GM19397 (cell line): ENCODE results near the gene FAM171A2.

Experiments used
- ATAC-seq: cut with Tn5 transposase; IDR thresholded peaks from one replicate; pipeline ENCODE4 v1.9.1; 2021; ENCODE audit warnings: mild to moderate bottlenecking, moderate library complexity; ENCODE audit not compliant: unreplicated experiment

Gene FAM171A2

DNA sequence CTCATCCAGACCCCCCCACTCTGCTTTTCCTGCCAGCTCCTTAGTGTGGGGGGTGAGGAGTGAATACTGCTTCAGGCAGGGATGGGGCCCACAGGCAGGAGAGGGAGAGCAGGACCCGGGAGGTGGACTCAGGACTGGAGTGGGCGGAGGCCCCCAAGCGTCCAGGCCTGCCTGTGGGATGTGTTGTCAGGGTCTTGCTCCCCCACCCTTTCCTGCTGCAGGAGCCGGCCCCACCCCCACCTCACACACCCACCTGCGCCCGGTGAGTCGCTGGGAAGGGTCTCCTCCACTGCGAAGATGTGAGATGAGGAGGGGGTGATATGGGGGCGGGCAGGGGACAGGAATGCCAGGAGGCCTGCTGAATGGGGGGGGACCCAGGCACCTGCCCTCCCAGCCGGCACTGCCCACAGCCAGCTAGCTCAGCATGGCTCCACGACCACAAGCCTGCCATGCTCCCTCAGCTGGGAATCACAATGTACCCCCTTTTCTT lies 1.1 kb downstream of the FAM171A2 start:
- ATAC-seq: no peak

DNA sequence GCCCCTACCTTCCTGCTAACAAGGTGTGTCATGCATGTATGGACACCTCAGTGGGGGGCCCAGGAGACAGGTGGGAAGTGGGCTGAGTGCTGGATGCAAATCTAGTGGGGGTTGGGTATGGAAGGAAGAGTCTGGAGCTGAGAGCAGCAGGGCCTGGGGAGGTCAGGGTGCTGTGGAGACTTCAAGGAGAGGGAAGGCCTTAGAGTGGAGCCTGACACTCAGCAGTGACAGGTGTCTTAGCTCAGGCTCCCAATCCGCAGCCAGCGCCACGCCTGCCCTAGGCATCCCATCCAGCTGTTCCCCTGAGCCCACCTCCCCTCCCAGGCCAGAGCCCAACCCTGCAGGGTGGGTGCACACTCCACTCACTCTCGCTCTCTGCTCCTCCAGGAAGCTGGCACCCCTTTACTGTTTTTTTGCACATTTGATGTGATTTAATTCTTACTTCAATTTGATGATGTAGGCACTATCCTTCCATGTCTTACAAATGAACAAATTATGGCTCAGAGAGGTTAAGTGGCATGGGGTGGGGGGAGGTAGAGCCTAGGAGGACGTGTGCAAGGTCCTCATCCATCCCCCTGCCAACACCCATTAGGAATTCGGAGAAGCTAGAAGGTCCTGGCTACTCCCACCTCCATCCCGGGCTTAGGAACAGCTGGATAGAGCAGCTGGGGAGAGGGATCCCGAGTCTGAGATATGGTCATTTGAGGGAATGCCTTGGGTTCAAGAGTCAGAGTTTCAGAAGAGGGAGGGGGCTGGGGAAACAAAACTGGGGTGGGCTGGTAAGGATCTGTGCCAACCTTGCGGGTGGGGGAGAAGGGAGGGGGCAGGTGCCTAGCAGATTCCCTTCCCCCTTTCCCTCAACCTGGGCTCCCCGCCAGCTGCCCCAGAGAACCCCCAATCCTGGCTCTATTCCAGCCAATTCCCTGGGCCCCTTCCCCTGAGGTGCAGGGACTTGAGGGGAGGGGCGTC lies 2.1 kb downstream of the FAM171A2 start:
- ATAC-seq: no peak

DNA sequence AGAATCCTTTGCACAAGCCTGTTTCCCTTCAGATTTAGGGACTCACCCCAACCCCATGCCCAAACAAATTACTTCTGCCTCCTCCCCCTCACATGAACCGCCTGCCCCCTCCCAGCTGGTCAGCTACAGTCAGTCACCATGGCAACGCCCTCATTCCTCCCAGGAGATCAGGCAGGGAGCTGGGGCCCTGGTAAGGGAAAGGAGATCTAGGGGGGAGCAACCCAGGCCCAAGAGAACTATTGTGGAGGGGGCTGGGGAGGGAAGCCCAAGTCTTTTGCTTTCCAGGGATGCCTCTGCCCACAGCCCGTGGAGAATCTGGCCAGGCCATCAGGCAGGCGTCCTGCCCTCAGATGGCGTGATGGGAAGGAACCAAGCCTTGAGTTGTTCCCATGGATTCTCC lies 2.8 kb downstream of the FAM171A2 start:
- ATAC-seq: no peak

DNA sequence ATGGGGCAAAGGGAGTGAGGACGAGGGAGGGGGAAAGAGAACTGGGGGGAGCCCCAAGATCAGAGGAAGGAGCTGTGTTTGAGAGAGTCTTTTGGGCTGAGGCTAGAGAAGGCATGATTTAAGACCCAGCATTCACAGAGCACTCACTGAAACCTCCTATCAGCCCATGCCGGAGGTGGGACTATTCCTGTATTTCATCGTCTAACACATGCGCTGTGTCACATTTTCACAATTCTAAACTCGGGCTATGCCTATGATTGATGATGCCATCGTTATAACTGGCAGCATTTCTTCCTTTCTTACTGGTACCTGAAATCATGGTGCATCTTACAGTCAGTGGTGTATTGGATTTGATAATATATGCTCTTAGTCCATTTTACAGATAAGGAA lies 3.5 kb downstream of the FAM171A2 start:
- no peak for ATAC-seq

DNA sequence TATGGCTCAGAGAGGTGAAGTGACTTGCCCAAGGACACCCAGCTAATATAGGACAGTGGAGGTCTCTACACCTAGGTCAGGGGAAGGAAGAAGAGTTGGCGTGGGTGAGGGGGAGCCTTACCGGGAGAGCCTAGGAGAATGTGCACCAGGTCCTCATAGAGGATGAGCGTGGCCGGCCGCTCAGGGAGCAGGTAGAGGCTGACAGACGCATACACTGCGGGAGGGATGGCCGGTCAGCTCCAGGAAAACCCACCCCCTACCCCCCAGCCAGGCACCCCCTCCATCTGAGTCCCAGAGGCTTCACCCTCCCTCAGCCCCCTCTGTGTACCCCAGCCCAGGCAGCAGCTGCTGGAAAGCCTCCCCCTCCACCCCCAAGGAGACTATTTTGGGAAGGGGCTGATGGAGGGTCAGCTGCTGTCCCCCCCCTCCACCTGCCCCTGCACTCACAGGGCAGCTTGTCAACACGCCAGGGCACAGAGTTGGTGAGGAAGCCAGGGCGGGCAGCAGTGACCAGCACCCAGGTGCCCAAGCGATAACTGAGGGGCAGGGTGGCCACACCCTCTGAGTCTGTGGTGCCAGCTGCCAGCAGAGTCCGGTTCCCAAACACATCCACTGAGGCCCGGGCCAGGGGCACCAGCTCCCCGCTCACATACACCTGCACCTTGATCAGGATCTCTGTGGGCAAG lies 4.1 kb downstream of the FAM171A2 start:
- ATAC-seq: no peak

DNA sequence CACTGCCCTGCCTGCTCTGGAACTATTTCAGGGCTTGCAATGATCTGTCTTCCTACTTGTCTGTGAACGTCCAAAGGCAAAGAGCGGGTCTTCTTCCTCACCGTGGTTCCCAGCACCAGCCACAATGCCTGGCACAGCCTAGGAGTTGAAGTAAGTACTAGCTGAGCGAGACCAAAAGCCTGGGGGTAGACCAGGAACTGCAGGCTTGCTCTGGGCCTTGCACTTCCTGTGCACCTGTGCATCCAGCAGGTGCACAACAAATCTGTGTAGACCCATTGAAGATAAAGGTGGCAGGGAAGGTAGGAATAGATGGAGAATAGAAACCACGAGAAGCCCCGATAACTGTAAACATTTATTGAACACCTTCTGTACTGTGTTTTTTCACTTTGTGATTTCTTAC lies 4.6 kb downstream of the FAM171A2 start:
- ATAC-seq: no peak

DNA sequence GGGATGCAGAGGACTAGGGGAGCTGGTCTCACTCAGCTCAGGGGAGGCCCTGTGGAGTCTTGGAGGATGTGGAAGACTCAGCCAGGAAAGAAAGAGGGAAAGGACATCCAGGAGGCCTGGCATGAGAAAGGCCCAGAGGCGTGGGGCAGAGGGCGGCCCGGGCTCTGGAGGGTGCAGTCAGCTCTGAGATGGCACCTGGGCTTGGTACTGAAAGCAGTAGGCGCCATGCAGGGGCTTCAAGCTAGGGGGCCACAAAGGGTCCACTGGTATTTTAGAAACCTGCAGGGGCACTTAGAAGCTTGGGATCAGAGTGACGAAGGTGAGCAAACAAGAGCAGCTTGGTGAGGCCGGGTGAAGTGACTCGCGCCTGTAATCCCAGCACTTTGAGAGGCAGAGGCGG lies 5.6 kb downstream of the FAM171A2 start:
- ATAC-seq: no peak

DNA sequence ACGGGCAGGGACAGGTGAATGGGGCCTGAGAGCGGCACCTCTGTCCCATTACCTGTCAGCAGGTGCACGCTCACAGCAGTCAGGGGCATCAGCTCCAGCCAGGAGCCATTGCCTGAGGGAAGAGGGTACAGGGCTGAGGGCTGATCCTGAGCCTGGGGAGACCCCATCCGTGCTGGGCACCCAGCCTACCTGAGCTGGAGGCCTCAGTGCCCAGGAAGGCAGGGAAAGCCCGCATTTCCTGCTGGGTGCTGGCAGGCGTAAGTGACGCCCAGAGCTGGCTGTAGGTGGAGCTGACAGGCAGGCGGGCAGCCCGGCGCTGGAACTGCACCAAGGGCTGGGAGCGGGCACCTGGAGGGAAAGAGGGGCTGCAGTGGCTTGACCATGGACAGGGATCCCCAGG lies 7.4 kb downstream of the FAM171A2 start:
- ATAC-seq: no peak

DNA sequence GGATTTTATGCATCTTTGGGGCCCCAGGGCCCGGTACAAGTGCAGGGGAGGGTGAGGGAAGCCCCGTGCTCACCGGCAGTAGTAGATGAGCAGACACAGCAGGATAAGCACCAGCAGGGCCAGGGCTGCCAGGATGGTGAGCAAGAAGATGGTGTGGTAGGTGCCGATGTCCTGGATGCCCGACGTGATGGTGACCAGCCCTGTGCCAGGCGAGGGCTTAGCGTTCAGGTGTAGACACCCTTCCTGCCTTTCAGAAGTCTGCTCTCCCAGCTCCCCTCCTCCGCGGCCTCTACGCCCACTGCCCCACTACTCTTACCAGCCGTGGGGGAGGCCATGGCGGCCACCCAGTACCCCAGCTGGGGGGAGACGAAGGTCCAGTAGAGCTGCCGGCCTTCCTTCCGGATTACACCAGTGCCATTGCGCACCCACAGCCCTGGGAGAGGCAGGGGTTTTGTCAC lies 8.0 kb downstream of the FAM171A2 start:
- ATAC-seq: no peak

DNA sequence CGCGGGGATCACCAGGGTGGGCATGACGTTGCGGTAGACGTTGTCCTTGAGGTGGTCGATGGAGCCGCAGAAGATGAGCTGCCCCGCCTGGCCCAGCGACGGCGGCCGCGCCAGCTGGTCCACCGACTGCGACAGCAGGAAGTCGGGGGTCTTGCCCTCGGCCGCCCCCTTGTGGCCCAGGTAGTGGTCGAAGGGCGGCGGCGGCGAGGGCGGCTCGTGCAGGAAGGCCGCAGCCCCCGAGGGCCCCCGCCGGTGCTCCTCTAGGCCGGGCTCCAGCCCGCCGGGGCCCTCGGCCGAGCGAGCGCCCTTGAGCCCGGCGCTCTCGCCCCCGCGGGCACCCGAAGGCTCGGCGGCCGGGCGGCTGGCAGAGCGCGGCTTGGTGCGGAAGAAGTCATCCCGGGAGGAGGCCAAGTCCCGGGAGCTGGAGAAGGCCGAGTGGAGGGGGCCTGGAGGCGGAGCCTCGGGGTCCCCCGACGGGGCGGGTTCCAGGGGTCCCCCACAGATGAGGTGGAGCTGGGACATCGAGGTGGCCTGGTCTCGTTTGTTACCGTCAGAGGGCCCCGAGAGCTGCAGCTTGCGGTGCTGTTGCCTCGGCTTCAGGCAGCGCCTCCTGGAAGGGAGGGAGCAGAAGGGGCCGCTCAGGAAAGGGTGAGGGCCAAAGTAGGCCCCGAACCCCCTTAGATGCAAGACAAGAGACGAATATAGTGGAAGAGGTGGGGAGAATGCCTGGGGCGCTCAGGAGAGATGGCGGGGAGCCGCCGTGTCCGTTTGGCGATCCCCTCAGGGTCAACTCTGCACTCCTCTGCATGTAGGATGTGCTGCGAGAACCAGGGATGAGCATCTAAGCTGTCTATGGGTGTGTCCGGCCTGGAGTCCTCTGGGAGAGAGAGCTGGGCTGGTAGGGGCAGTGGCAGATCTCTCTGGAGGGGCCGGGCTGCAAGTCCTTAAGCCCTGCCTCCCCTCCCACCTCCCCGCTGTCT lies 8.8 kb downstream of the FAM171A2 start:
- no peak for ATAC-seq

DNA sequence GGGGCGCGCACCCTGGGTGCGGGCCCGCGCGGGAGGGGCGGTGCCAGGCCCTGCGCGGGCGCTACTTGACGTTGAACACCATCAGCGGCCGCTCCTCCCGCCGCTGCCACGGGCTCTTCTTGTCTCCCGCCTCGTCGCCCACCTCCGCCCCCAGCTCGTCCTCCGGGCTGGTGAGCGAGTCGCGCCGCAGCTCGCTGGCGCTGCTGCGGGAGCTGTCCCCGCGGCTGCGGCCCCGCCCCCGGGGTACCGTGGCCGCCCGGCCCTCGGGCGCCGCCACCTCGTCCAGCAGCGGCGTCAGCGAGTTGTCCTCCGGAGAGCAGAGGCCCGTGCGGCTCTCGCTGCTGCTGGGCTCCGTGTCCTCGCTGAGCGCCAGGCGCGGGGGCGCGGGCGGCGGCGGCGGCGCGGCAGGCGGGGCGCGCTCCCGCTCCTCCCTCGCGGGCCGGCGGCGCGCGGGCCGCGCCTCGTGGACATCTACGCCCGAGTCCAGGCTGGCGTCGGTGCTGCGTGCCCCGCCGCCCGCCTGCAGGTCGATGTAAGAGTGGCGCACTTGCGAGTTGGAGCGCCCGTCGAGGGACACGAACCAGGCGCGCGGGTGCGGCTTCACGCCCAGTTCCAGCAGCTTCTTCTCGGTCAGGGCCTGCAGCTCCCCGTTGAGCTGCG lies 9.9 kb downstream of the FAM171A2 start:
- no peak for ATAC-seq

DNA sequence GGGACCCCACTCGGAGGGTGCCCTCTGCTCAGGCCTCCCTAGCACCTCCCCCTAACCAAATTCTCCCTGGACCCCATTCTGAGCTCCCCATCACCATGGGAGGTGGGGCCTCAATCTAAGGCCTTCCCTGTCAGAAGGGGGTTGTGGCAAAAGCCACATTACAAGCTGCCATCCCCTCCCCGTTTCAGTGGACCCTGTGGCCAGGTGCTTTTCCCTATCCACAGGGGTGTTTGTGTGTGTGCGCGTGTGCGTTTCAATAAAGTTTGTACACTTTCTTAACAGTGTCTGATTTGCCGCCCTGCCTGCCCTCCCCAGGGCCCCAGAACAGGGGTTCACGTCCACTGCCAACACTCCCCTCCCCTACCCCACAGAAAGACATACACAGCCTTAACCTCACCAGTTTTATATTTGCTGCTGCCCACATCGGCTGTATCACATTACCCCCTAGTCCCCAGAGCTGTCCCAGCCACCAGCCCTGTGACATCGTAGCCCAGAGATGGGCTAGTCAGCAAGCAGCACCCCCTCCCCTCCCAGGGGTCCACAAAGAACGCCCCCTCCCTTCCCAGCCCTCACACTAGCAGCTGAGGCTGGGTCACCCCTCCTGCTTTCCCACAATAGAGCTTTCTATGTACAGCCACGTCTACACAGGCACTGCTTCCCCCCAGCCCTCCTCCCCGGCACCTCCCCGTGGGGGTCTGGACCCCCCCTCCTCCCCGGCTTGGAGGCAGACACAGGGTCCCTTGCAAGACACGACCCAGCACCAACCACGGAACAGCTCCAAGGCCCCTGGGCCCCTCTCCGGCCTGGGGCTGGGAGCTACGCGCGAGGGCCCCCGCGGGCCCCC lies 10.6 kb downstream of the FAM171A2 start:
- ATAC-seq: no peak

DNA sequence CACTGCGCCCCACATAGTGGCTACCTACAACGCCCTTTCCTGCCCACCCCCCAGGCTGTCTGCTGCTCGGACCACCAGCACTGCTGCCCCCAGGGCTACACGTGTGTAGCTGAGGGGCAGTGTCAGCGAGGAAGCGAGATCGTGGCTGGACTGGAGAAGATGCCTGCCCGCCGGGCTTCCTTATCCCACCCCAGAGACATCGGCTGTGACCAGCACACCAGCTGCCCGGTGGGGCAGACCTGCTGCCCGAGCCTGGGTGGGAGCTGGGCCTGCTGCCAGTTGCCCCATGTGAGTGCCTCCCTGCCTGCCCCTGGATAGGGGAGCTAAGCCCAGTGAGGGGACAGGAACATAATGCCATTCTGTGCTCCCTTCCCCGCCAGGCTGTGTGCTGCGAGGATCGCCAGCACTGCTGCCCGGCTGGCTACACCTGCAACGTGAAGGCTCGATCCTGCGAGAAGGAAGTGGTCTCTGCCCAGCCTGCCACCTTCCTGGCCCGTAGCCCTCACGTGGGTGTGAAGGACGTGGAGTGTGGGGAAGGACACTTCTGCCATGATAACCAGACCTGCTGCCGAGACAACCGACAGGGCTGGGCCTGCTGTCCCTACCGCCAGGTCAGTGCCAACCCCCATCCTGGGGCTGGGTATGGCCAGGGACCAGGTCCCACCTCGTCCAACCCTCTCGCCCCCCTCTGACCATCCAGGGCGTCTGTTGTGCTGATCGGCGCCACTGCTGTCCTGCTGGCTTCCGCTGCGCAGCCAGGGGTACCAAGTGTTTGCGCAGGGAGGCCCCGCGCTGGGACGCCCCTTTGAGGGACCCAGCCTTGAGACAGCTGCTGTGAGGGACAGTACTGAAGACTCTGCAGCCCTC lies 11.5 kb downstream of the FAM171A2 start:
- no peak for ATAC-seq

DNA sequence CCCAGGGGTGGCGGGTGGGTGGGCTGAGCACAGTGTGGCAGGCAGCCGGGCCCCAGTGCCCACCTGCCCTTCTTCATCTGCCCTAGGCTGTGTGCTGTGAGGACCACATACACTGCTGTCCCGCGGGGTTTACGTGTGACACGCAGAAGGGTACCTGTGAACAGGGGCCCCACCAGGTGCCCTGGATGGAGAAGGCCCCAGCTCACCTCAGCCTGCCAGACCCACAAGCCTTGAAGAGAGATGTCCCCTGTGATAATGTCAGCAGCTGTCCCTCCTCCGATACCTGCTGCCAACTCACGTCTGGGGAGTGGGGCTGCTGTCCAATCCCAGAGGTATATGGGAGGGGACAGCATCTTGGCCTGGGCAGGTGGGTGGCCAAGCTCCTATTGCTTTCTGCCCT lies 12.2 kb downstream of the FAM171A2 start:
- ATAC-seq: no peak

DNA sequence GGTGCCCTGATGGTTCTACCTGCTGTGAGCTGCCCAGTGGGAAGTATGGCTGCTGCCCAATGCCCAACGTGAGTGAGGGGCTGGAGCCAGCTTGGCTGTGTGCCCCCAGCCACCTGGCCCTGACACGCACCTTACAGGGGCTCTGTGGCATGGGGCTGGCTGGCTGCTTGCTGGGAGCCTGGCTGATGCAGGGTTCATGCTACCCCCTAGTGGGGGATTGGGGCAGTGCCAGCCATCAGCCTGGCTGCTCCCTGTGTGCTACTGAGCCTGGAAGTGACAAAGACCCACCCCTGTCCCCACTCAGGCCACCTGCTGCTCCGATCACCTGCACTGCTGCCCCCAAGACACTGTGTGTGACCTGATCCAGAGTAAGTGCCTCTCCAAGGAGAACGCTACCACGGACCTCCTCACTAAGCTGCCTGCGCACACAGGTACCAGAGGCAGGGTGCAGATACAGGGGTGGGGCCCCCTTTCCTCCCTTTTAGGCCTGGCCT lies 12.9 kb downstream of the FAM171A2 start:
- ATAC-seq: no peak

DNA sequence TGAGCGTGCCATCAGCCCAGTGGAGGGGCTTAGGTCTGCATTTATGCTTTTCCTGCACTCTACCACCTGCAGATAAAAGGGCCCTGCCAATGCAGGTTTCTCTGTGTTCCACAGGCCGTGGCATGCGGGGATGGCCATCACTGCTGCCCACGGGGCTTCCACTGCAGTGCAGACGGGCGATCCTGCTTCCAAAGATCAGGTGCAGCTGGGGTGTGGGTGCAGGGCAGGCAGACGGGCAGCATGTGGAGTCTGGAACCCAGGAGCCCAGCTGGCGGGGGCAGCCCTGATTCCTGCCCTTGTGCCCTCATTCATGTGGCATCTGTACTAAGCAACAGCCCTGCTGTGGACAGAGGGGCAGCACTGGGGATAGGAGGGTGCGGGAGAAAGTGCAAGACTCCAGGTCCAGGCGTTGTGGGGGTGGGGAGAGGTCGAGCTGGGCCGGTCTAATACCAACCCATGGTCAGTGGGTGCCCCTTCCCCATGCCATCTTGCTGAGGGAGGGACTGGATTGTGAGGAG lies 14.0 kb downstream of the FAM171A2 start:
- no peak for ATAC-seq

DNA sequence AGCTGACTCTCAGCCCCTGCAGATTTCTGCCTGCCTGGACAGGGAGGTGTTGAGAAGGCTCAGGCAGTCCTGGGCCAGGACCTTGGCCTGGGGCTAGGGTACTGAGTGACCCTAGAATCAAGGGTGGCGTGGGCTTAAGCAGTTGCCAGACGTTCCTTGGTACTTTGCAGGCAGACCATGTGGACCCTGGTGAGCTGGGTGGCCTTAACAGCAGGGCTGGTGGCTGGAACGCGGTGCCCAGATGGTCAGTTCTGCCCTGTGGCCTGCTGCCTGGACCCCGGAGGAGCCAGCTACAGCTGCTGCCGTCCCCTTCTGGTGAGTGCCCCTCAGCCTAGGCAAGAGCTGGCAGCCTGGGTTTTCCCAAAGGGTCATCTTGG lies 14.7 kb downstream of the FAM171A2 start:
- ATAC-seq: no peak
